Dendritic cell treated with granulocyte-macrophage colony-stimulating factor and Interleukin-4, amounts not matched to agents 40 ng/mL and 50 ng/mL, for 4 days (primary cell): ENCODE measurements around the gene HOXC9.
"Not testable (repeated sequence)": the region's sequence is repeated elsewhere in the genome, so short reads cannot be mapped to it uniquely, and the experiment has no call there.

Source experiments
- H3K27ac Mint-ChIP-seq: one replicate; pipeline ENCODE4 v1.8.0; 2022; ENCODE audit warnings: mild to moderate bottlenecking, mixed read lengths
- H3K27me3 Mint-ChIP-seq: one replicate; pipeline ENCODE4 v1.8.0; 2022; ENCODE audit warnings: mild to moderate bottlenecking, mixed read lengths
- H3K36me3 Mint-ChIP-seq: one replicate; pipeline ENCODE4 v1.8.0; 2022; ENCODE audit warnings: low read depth, mixed read lengths
- H3K4me1 Mint-ChIP-seq: one replicate; pipeline ENCODE4 v1.8.0; 2022; ENCODE audit warnings: low read depth, mixed read lengths
- H3K4me3 Mint-ChIP-seq: one replicate; pipeline ENCODE4 v1.8.0; 2022; ENCODE audit warnings: mild to moderate bottlenecking, moderate library complexity, mixed read lengths
- H3K9me3 Mint-ChIP-seq: one replicate; pipeline ENCODE4 v1.8.0; 2022; ENCODE audit warnings: mixed read lengths
- intact Hi-C: fragments of 100-400 bp; cut with micrococcal nuclease; formaldehyde crosslinking; loops from one replicate; pipeline ENCODE4 v1.15.0; 2022

Gene HOXC9

DNA sequence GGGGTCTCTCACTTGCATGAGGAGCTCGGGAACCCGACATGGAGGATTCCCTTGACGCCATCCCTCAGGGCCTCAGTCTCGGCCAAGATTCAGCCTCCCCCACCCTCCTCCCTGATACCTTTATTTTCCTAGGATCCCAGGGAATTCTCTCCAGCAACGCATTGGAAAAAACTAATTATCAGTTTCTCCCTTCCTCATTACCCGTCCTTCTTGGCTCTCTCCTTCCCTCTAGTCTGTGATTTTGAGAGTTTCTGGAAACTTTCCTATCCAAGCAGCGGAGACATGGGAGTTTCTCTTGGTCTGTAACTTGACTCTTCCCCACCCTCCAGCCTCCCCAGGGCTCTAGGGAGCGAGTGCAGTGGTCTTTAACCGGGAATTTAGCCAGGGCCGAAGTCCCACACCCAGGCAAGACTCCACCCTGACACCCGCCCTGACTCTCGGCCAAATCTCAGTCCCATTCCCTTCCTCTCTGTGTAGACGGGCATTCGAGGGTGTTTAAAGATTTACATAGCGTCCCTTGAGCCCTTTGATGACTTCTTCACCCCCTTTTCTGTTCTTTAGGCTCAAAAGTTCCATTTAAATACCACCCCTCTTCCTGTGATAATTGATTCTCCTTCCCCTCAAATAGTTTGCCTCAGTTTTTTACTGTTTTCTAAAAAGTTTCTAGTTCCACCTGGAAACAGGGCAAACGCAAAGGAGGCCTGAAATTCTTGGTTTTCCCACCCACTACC lies 39.6 kb downstream of the HOXC9 start:
- no peak overlapping the region for H3K4me3 Mint-ChIP-seq
- H3K27ac Mint-ChIP-seq: no peak overlapping the region
- H3K9me3 Mint-ChIP-seq: no peaks in the 10 kb centered on the region
- intact Hi-C loops: no loop called here
- H3K27me3 Mint-ChIP-seq: peaks cover 98% of the 10 kb centered on the region
- H3K36me3 Mint-ChIP-seq: no peaks in the 10 kb centered on the region
- H3K4me1 Mint-ChIP-seq: no peaks in the 10 kb centered on the region

- no peak overlapping the region for H3K4me3 Mint-ChIP-seq
- H3K27ac Mint-ChIP-seq: no peak overlapping the region
- no peaks in the 10 kb centered on the region for H3K4me1 Mint-ChIP-seq
- peaks cover 98% of the 10 kb centered on the region for H3K27me3 Mint-ChIP-seq
- H3K36me3 Mint-ChIP-seq: no peaks in the 10 kb centered on the region
- H3K9me3 Mint-ChIP-seq: no peaks in the 10 kb centered on the region
- intact Hi-C loops: no loop called here
These were observed 40.2 kb downstream of the HOXC9 start for GRCh38 chr12:54040148-54040494.

GRCh38 chr12:54040648-54041047 lies 40.7 kb downstream of the HOXC9 start:
- Mint-ChIP-seq H3K4me3 (no peak overlapping the region), H3K9me3 (no peaks in the 10 kb centered on the region), H3K36me3 (no peaks in the 10 kb centered on the region), H3K4me1 (no peaks in the 10 kb centered on the region), H3K27me3 (peaks cover 98% of the 10 kb centered on the region), H3K27ac (no peak overlapping the region)
- intact Hi-C loops: no loop called here

GRCh38 chr12:54041097-54041690 lies 41.2 kb downstream of the HOXC9 start:
- Mint-ChIP-seq H3K4me1 (no peaks in the 10 kb centered on the region), H3K9me3 (no peaks in the 10 kb centered on the region), H3K27me3 (peaks cover 98% of the 10 kb centered on the region), H3K36me3 (no peaks in the 10 kb centered on the region), H3K27ac (no peak overlapping the region), H3K4me3 (no peak overlapping the region)
- intact Hi-C loops: no loop called here

DNA sequence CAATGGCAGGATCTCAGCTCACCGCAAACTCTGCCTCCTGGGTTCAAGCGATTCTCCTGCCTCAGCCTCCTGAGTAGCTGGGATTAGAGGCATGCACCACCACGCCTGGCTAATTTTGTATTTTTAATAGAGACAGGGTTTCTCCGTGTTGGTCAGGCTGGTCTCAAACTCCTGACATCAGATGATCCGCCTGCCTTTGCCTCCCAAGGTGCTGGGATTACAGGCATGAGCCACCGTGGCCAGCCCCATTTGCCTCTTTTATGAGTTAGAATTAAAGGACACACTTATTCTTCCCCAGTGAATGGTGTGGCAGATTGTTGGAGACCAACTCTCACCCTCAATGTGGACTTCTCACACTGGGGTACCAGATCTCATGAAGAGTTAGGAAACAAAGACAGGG lies 42.1 kb downstream of the HOXC9 start:
- intact Hi-C loops, H3K27ac Mint-ChIP-seq, H3K9me3 Mint-ChIP-seq, H3K4me1 Mint-ChIP-seq, H3K4me3 Mint-ChIP-seq, H3K36me3 Mint-ChIP-seq: not testable (repeated sequence)
- peaks cover 98% of the 10 kb centered on the region for H3K27me3 Mint-ChIP-seq

DNA sequence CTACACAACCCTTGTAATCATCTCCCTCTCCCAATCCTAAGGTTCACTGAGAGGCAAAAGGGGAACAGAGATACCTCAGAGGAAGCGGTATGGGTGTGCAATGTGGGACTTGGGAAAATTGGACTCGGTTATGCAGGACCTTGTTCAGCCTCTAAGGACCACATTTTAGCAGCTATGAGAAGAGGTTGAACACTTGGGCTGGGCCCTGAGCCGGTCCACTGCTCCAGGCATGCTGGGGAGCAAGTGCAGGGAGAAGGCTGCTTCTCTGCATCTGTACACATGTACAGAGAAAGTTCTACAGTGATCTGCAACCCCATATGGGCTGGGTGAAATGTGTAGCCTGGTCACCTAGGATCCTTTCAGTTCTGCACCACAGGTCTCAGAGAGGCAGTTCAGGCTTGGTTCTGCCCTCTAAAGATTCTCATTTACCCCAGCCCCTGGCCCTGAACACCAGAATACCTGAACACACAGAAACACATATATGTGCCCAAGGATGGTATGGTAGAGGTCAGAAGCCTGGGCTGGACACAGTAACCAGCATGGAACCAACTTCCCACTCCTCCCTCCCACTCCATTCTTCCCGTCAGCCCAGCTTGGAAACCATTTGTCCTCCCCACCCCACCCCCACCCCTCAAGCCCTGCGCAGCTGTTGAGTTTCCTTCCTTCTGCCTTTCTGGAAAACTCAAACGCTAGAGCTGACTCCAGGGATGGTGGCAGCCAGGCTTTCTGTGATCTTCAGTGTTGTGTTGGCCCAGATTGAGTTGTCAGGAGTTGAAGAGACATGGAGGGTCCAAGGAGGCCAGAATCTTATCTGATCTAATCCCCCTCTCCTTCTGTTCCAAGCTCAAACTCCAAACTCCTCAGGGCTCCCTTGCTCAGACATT lies 43.3 kb downstream of the HOXC9 start:
- intact Hi-C loops: no loop called here
- Mint-ChIP-seq H3K27me3 (peaks cover 98% of the 10 kb centered on the region), H3K4me1 (peaks cover 6% of the 10 kb centered on the region), H3K9me3 (no peaks in the 10 kb centered on the region), H3K27ac (no peak overlapping the region), H3K4me3 (no peak overlapping the region), H3K36me3 (no peaks in the 10 kb centered on the region)

GRCh38 chr12:54044425-54045103 lies 44.6 kb downstream of the HOXC9 start:
- intact Hi-C loops: no loop called here
- H3K27ac Mint-ChIP-seq: no peak overlapping the region
- no peak overlapping the region for H3K4me3 Mint-ChIP-seq

DNA sequence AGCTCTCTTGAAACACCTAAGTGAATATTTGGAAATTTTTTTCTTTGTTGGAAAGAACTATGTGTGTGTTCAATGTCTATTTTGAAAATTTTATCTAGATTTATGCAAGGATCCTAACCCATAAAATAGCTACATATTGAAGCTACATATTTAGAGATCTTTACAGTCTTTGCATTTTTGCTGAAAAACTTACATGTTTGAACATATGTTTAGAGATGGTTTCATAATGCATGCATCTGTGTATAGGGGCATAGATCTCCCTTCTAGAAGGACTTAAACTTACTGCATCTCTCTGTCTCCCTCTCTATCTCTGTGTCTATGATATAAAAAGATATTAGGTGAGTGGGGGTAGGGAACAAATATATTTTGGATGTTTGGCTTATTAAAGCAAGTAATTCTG lies 45.4 kb downstream of the HOXC9 start:
- Mint-ChIP-seq H3K4me1 (peaks cover 6% of the 10 kb centered on the region), H3K27me3 (peaks cover 98% of the 10 kb centered on the region), H3K4me3 (no peak overlapping the region), H3K27ac (no peak overlapping the region), H3K9me3 (no peaks in the 10 kb centered on the region), H3K36me3 (no peaks in the 10 kb centered on the region)
- intact Hi-C loops: no loop called here

More at GRCh38 chr12:54044425-54045103, 44.6 kb downstream of the HOXC9 start:
- Mint-ChIP-seq H3K27me3 (peaks cover 98% of the 10 kb centered on the region), H3K9me3 (no peaks in the 10 kb centered on the region), H3K36me3 (no peaks in the 10 kb centered on the region), H3K4me1 (peaks cover 6% of the 10 kb centered on the region)

DNA sequence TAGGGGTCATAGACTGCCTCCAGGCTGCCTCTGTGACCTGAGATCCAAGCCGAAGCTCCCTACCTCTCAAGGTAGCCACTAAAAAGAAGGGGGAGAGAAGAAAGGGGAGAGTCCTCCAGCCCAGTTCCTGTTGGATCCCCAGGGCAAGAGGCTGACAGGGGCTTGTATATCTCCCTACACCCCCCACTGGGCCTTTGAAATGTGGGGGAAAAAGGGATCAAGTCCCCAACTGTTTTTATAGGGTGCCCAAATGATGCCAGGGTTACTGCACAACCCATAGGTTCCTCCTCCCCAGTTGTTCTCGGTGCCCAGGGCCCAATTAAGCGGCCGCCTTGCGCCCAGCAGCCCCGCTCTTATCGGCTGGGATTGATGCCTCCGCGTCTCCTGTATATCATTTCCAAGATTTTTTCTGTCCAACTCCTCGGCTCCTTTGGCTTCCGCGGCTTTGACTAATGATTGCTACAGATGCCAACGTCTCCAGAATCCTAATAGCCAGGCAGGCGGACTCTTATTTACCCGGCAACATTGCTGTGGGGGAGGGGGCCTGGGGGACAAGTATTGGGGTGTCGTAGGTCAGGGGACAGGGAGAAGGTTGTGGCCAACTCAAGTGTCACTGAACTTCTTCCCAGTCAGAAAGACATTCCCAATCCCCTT lies 46.0 kb downstream of the HOXC9 start:
- H3K9me3 Mint-ChIP-seq: no peaks in the 10 kb centered on the region
- H3K27me3 Mint-ChIP-seq: peaks cover 100% of the 10 kb centered on the region
- intact Hi-C loops: no loop called here
- no peak overlapping the region for H3K4me3 Mint-ChIP-seq
- peaks cover 9% of the 10 kb centered on the region for H3K4me1 Mint-ChIP-seq
- no peak overlapping the region for H3K27ac Mint-ChIP-seq
- no peaks in the 10 kb centered on the region for H3K36me3 Mint-ChIP-seq

GRCh38 chr12:54046809-54047159 lies 46.8 kb downstream of the HOXC9 start:
- H3K27ac Mint-ChIP-seq: no peak overlapping the region
- H3K9me3 Mint-ChIP-seq: no peaks in the 10 kb centered on the region
- peaks cover 100% of the 10 kb centered on the region for H3K27me3 Mint-ChIP-seq
- H3K36me3 Mint-ChIP-seq: no peaks in the 10 kb centered on the region
- intact Hi-C loops: no loop called here
- no peak overlapping the region for H3K4me3 Mint-ChIP-seq
- H3K4me1 Mint-ChIP-seq: peaks cover 16% of the 10 kb centered on the region

DNA sequence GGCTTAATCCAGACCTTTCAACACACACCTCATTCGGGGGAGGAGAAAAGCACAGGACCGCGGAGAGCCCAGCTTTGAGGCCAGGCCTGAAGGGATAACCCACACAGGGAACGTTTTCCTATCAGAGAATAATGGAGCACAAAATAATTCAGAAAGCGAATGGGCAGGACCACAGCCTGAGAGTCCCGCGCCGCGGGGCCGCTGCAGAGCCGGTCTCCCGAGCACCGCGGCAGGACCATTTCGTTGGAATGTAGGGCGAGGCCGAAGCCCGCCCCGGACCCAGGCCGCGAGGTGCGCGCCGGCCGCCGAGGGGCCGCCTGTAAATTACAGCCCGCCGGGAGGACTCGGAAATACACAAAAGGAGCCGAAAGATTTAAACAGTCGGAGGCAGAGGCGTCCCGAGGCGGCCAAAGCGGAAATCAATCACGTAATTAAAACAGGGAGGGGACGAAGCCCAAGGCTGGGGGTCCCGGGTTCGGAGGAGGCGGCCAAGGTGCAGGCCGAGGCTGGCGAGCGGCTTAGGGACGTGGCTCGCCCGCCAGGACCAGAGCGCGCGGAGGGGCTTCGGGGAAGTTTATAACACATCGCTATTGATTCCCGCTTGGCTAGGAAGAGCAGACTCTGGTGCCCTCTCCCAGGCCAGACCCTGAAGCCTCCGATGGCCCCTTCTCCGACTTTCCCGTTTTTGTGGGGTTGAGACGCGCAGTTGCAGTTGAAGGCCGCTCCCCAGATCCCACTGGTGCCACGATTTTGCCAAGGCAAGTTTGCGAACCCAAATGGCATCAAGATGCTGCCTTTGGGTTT lies 47.4 kb downstream of the HOXC9 start:
- Mint-ChIP-seq H3K36me3 (no peaks in the 10 kb centered on the region), H3K9me3 (no peaks in the 10 kb centered on the region), H3K4me1 (peaks cover 20% of the 10 kb centered on the region), H3K4me3 (no peak overlapping the region), H3K27ac (no peak overlapping the region), H3K27me3 (peaks cover 100% of the 10 kb centered on the region)
- intact Hi-C loops: no loop called here

GRCh38 chr12:54047964-54048303 lies 48.0 kb downstream of the HOXC9 start:
- H3K4me3 Mint-ChIP-seq: no peak overlapping the region

DNA sequence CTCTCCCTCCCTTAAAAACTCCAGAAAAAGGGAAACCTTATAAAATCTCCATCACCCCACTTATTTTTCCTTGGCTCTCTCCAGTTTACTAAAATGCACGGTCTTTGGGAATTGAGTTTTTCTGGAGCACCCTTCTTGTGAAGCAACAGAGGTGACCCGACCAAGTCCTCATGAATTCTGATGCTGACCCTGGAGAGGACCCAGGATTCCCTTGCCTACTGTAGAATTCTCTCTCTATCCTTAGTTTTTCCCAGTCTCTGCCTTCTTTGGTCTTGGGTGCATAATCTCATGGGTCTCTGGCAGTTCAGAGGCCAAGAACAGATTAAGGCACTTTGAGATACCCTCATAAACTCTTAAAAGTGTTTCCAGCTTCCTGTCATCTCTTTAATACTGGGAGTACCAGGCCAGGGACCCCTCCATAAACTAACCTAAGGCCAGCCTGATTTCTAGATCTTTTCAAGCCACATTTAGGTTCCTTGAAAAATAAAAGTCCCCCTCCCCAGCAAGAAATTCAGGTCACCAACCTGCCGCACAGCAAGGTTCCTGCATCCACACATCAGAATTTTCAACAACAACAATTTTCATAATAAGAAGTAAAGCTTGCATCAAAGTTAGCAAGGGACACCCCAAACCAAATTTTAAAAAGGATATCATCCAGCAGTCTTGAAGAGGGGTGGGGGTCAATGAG lies 48.6 kb downstream of the HOXC9 start:
- no peaks in the 10 kb centered on the region for H3K36me3 Mint-ChIP-seq
- peaks cover 100% of the 10 kb centered on the region for H3K27me3 Mint-ChIP-seq
- H3K27ac Mint-ChIP-seq: no peak overlapping the region
- H3K9me3 Mint-ChIP-seq: no peaks in the 10 kb centered on the region
- intact Hi-C loops: no loop called here
- no peak overlapping the region for H3K4me3 Mint-ChIP-seq
- peaks cover 28% of the 10 kb centered on the region for H3K4me1 Mint-ChIP-seq

More at GRCh38 chr12:54047964-54048303, 48.0 kb downstream of the HOXC9 start:
- no peak overlapping the region for H3K27ac Mint-ChIP-seq
- no peaks in the 10 kb centered on the region for H3K36me3 Mint-ChIP-seq
- peaks cover 22% of the 10 kb centered on the region for H3K4me1 Mint-ChIP-seq
- no peaks in the 10 kb centered on the region for H3K9me3 Mint-ChIP-seq
- intact Hi-C loops: no loop called here
- H3K27me3 Mint-ChIP-seq: peaks cover 100% of the 10 kb centered on the region
